HG03159 (cell line): ENCODE results near the gene CCDC57.
"Not testable (repeated sequence)": the region's sequence is repeated elsewhere in the genome, so short reads cannot be mapped to it uniquely, and the experiment has no call there.

ENCODE experiments used
- ATAC-seq: cut with Tn5 transposase; IDR thresholded peaks from one replicate; pipeline ENCODE4 v1.9.1; 2021; ENCODE audit warnings: mild to moderate bottlenecking, moderate library complexity; ENCODE audit not compliant: unreplicated experiment

Gene CCDC57

GRCh38 chr17:82204831-82205719 lies 7.6 kb downstream of the CCDC57 start:
- ATAC-seq: no peak

- ATAC-seq: no peak
Observed at GRCh38 chr17:82203920-82204319, 8.7 kb downstream of the CCDC57 start.

GRCh38 chr17:82202981-82203380 lies 9.7 kb downstream of the CCDC57 start:
- no peak for ATAC-seq

- no peak for ATAC-seq
Observed at GRCh38 chr17:82201498-82201910, 11.1 kb downstream of the CCDC57 start.

GRCh38 chr17:82200743-82201497 lies 11.7 kb downstream of the CCDC57 start:
- ATAC-seq: no peak

- no peak for ATAC-seq
Observed at GRCh38 chr17:82200135-82200534, 12.5 kb downstream of the CCDC57 start.

GRCh38 chr17:82199496-82199895 lies 13.1 kb downstream of the CCDC57 start:
- ATAC-seq: no peak

- no peak for ATAC-seq
Observed at GRCh38 chr17:82198092-82198491, 14.6 kb downstream of the CCDC57 start.

GRCh38 chr17:82195675-82196672 lies 16.7 kb downstream of the CCDC57 start:
- no peak for ATAC-seq

GRCh38 chr17:82194765-82195164 lies 17.9 kb downstream of the CCDC57 start:
- ATAC-seq: no peak

GRCh38 chr17:82193520-82194220 lies 19.0 kb downstream of the CCDC57 start:
- ATAC-seq: no peak

- ATAC-seq: not testable (repeated sequence)
Observed at GRCh38 chr17:82193050-82193449, 19.6 kb downstream of the CCDC57 start.

- ATAC-seq: no peak
Observed at GRCh38 chr17:82188001-82188961, 24.4 kb downstream of the CCDC57 start.

GRCh38 chr17:82187500-82187899 lies 25.1 kb downstream of the CCDC57 start:
- ATAC-seq: no peak

- no peak for ATAC-seq
Observed at GRCh38 chr17:82186221-82186620, 26.4 kb downstream of the CCDC57 start.

GRCh38 chr17:82184761-82185160 lies 27.9 kb downstream of the CCDC57 start:
- no peak for ATAC-seq

- no peak for ATAC-seq
Observed at GRCh38 chr17:82180776-82181528, 31.7 kb downstream of the CCDC57 start.

GRCh38 chr17:82179946-82180475 lies 32.6 kb downstream of the CCDC57 start:
- no peak for ATAC-seq
